HG03097 (cell line): ENCODE measurements around the gene ALX4.

ENCODE experiments used
- ATAC-seq: cut with Tn5 transposase; IDR thresholded peaks from one replicate; pipeline ENCODE4 v1.9.1; 2021; ENCODE audit not compliant: unreplicated experiment, low FRiP score

The ALX4 gene

DNA sequence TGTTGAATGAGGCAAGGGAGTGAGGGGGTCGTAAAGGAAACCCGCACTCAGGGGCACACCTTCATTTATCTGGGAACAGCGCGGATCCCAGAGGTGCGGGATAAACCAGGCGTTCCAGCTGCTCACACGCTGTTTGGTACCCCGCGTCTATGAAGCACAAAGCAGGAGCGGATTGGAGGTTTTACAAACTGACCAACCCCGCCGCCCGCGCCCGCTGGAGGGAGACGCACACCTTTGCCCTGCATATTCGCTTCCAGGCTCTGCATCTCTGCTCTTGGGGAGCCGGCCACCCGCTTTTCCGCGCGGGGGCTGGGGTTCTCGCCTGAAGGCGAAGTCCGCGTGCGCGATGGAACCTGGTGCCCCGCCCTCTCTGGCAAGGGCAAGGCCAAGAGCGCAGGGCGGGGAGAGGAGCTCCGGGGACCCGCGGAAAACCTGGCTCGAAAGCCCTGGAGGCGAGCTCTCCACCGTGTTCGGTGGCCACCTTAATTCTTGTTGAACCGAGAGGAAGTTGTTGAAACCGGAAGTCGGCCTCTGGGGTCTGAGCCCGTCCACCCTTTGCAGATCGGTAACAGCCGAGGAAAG lies 6.8 kb upstream of the ALX4 start:
- no peak for ATAC-seq

- no peak for ATAC-seq
These were observed 6.2 kb upstream of the ALX4 start for GRCh38 chr11:44315947-44316658.

DNA sequence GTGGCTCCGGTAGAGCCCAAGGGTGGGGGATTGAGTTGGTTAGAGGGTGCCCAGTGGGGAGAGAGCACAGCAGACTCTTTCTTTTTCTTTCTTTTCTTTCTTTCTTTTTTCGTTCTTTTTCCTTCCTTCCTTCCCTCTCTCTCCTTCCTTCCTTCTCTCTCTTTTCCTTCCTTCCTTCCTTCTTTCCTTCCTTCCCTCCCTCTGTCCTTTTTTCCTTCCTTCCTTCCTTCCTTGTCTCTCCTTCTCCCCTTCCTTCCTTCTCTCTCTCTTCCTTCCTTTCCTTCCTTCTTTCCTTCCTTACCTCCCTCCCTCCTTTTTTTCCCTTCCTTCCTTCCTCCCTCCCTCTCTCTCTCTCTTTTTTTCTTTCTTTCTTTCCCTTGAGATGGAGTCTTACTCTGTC lies 4.8 kb upstream of the ALX4 start:
- ATAC-seq, result no peak

DNA sequence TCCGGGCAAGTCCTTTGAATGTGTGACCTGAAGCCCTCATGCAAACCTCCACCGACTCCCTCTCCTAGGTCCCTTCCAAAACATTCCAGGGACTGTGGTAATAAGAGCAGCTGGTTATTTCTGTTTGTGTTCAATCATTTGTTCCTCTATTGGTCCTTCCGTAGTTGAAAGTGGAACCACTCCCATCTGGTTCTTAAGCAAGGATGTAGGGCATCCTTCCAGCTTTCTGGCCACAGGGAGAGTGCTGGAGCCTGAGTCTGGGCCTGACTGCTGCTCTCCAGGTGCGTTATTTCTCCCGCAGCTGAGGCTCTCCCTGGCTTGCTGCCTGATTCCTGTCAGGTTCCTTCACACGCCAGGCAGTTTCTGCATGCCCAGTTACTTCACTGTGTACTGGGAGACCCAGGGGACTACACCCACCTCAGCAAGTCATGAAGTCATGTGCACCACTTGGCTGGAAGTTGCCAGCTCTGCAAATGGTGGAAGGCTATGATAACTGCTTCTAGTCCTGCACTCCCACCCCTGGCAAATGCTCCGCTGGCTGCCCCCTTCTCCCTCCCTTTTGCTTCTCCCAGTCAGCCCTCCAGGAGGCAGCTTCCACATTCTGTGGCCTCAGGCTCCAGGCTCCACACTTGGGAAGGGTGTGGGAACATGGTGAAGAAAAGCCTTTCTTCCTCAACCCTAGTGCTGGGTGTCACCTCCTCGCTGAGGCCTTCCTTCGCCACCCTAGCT lies 4.0 kb upstream of the ALX4 start:
- no peak for ATAC-seq

GRCh38 chr11:44312876-44313275 lies 2.9 kb upstream of the ALX4 start:
- no peak for ATAC-seq

DNA sequence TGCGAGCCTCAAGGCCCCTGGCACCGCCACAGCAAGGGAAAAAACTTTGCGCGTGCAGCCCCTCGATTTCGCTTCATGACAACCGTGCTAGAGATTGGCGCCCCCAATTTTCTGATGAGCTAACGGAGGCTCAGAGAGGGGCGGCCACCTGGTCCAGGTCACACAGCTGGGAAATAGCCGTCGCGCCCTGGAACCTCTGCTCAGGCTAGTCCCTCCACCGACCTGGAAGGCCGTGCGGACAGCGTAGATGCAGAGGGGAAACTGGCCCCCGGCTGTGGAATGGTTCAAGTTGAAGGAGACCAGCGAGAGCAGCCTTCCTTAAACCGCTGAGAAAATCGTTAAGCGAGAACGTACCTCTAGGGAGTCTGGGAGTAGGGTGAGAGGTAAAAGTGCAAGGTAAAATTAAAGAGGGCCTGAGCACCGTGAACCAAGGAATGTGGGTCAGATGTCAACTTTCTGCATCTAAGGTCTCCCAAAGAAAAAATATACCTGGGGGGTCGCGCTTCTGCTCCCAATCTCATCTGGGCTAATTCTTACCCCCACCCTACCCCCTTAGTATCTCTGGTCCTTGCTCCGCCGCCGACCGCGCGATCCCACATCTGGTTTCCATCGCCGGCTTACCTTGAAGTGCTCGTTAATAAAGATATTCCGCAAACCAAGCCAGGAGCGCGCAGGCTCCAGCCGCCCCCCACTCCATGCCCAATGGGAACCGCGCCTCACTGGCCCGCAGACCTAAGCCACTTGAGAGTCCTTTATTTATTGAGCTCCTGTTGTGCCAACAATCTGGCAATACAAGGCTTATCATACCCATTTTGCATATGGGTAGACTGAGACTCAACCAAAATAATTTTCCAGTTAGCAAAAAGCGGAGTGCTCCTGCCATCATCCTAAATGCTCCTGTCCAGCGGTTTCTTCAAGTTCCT lies 1.7 kb upstream of the ALX4 start:
- ATAC-seq, result no peak

- ATAC-seq, result no peak
These were observed 729 bp upstream of the ALX4 start for GRCh38 chr11:44310463-44311272.

DNA sequence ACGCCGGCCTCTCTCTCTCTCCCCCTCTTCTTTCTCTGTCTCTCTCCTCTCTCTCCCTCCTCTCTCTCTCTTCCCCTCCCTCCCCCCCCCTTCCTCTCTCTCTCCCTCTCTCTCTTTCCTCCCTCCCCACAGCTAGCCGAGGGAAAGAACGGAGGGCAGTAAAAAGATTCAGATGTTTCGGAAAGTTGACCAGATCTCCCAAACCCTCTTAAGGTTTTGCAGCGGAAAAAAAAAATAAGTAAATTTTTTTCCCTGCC lies 195 bp upstream of the ALX4 start:
- no peak for ATAC-seq

DNA sequence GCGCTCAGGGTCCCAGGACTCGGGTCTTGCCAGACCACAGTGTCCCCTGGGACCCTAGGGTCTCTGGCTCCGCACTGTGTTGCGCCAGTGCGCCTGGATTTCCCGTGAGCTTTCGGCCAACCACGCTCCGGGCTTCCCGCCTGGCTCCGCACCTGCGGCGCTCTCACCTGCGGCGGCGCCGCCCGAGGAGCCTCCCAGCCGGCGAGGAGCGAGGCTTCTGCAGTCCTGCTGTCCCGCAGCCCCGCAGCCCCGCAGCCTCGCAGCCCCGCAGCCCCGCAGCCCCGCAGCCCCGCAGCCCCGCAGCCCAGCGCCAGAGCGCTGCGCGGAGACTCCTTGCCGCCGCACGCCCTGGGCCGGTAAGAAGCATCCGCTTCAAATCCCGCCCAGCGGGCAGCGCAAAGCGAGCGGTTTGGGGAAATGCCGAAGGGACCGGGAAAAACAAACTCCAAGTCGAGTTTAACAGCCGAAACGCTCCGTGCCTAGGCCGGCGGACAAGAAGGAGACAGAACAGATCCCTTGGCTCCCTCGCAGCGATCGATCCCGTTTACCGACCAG lies 939 bp downstream of the ALX4 start:
- no peak for ATAC-seq

GRCh38 chr11:44308256-44308922 lies 1.6 kb downstream of the ALX4 start:
- ATAC-seq, result no peak

DNA sequence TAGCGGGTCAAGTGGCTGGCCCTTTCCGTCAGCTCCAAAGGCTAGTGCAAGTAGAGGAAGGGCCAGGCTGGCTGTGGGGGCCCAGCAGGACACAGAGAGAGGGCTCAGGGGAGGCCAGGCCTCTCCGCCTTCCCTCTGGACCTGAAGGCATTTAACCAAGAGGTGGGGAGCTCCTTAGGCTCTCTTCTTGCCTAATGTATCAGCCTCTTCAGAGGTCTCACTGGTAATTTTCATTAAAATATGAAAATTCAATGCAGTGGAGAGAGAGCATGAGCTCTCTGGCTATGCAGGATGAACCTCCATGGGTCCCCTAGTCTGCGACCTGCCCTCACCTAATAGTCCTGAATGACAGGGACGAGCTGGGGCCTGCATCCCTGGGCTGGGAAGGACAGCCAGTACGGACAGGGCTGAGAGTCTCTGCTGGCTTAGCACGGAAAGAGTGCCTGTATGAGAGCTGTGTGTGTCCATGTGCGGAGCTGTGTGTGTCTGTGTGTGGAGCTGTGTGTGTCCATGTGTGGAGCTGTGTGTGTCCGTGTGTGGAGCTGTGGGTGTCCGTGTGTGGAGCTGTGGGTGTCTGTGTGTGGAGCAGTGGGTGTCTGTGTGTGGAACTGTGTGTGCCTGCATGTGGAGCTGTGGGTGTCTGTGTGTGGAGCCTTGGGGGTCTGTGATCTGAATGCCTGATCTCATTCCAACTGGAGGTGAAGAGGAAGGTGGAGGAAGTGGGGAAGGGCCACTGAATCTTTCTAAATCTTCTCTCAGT lies 2.4 kb downstream of the ALX4 start:
- ATAC-seq, result no peak

GRCh38 chr11:44306918-44307244 lies 3.1 kb downstream of the ALX4 start:
- ATAC-seq, result no peak

- ATAC-seq, result no peak
These were observed 3.7 kb downstream of the ALX4 start for GRCh38 chr11:44306052-44306917.

GRCh38 chr11:44305470-44306051 lies 4.4 kb downstream of the ALX4 start:
- ATAC-seq, result no peak

- ATAC-seq, result no peak
These were observed 4.9 kb downstream of the ALX4 start for GRCh38 chr11:44305026-44305469.

DNA sequence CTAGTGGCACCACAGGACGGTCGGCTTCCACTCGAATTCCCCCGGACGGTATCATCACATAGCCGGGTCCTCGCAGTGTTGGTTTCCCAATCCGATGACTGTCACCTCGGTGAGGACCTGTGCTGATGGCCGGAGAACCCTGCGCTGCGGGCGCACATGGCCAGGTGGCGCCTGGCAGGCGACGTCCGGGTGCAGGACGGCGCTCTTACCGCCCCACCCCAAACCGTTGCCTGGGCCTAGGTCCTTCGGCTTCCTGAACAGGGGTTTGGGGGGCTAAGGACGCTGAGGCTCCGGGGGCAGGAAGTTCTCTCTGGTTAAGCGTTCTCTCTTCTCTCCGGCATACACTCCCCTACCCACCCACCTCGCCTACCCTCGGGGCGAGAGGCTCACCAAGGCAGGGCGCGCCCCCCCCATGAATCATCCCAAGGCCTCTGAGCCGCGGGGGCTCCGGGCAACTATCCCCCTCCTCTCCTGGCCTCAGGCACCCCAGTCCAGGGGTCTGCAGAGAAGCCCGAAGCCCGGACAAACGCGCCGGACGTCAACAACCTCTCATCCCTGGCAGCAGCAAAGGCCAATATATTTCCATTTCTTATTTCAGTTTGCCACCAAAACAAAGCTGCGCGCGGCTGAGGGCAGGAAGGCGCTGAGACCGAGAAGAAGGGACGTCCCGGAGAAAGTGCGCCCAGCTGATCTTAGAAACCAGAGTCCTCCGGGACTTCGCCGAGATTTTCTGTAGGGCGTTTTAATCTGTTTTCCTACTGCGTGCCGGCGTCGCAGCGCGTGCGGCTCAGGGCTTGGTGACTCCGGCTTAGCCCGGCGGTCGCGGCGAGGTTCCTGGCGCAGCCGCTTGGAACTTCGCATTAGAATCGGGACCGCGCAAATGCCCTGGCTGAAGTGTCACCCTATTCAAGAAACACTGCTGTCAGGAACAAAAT lies 5.6 kb downstream of the ALX4 start:
- no peak for ATAC-seq
